AG04450 (cell line): Measurements from ENCODE around the gene PEX26. TPM values are rescaled to one million over a fixed set of nuclear protein-coding genes. Genes with fewer than 3 reads are reported as not detected.
A peak's percentile ranks its signal among the peaks of the same experiment; 100 is the strongest.
"Not testable (repeated sequence)": the region's sequence is repeated elsewhere in the genome, so short reads cannot be mapped to it uniquely, and the experiment has no call there.

ENCODE experiments used
- CTCF ChIA-PET: fragments of 300-600, 350-600 bp; formaldehyde crosslinking; extraction: SDS; loops from one replicate; lab custom pipeline; 2022; ENCODE audit warnings: antibody characterized with exemption, inconsistent platforms; lab: Charles Lee
- POLR2A ChIA-PET: fragments of 350-600 bp; formaldehyde crosslinking; extraction: SDS; loops from one replicate; lab custom pipeline; 2021; ENCODE audit warnings: antibody characterized with exemption, inconsistent platforms; lab: Yijun Ruan, JAX
- DNase-seq: peaks from one replicate; pipeline ENCODE4 v3.0.0-alpha.2; 2011; ENCODE audit warnings: low read depth, low spot score
- H3K27ac ChIP-seq: one replicate; pipeline ENCODE4 v1.5.1; 2012; ENCODE audit warnings: low read depth, low read length, control low read depth
- H3K27me3 ChIP-seq: one replicate; pipeline ENCODE4 v1.6.0; 2012; ENCODE audit warnings: low read length; ENCODE audit not compliant: control insufficient read depth, insufficient read depth
- H3K4me3 ChIP-seq: 2 replicates; pipeline ENCODE4 v1.5.1; 2011; ENCODE audit warnings: mild to moderate bottlenecking, low read depth, low read length, control low read depth
- H3K9me3 ChIP-seq: 2 replicates; pipeline ENCODE4 v1.5.1; 2012; ENCODE audit warnings: low read length; ENCODE audit not compliant: control insufficient read depth, insufficient read depth
- polyA plus RNA-seq: library from polyadenylated mRNA; depleted of rRNA; stranded (reverse); fragments of >200 nt; gene quantifications from 2 replicates; pipeline ENCODE4 v1.2.3, GENCODE V29; 2011
- TF ChIP-seq, protein P1 (sequence below): IDR thresholded peaks from 2 replicates; pipeline ENCODE4 v1.5.1; 2011; ENCODE audit warnings: low read depth, low read length, control low read depth, inconsistent platforms

Gene PEX26
- polyA plus RNA-seq, 1 experiment = 20.8 TPM

- Histone ChIP-seq H3K27ac (no peak overlapping the region), H3K27me3 (no peaks in the 10 kb centered on the region), H3K4me3 (no peak overlapping the region), H3K9me3 (no peaks in the 10 kb centered on the region)
- ChIA-PET CTCF (interaction anchor here (0.6 kb wide), 1 partner anchor 144 kb away, joined by 3 read pairs; no protein-coding TSS in a partner anchor), POLR2A (no interaction called here)
- TF ChIP-seq, protein P1, sequence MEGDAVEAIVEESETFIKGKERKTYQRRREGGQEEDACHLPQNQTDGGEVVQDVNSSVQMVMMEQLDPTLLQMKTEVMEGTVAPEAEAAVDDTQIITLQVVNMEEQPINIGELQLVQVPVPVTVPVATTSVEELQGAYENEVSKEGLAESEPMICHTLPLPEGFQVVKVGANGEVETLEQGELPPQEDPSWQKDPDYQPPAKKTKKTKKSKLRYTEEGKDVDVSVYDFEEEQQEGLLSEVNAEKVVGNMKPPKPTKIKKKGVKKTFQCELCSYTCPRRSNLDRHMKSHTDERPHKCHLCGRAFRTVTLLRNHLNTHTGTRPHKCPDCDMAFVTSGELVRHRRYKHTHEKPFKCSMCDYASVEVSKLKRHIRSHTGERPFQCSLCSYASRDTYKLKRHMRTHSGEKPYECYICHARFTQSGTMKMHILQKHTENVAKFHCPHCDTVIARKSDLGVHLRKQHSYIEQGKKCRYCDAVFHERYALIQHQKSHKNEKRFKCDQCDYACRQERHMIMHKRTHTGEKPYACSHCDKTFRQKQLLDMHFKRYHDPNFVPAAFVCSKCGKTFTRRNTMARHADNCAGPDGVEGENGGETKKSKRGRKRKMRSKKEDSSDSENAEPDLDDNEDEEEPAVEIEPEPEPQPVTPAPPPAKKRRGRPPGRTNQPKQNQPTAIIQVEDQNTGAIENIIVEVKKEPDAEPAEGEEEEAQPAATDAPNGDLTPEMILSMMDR = no peak
- no peak for DNase-seq
Measured at GRCh38 chr22:18050065-18050464, 27.7 kb upstream of the PEX26 start.

GRCh38 chr22:18051113-18051512 is 26.7 kb upstream of the PEX26 start:
- H3K9me3 ChIP-seq, DNase-seq, H3K27ac ChIP-seq, CTCF ChIA-PET, H3K4me3 ChIP-seq, H3K27me3 ChIP-seq: not testable (repeated sequence)
- POLR2A ChIA-PET = interaction anchor here (0.6 kb wide), 1 partner anchor 13 kb away, joined by 15 read pairs; no protein-coding TSS in a partner anchor

GRCh38 chr22:18053216-18053946 is 24.4 kb upstream of the PEX26 start:
- CTCF ChIA-PET, H3K4me3 ChIP-seq, DNase-seq, H3K27me3 ChIP-seq, H3K27ac ChIP-seq, H3K9me3 ChIP-seq: not testable (repeated sequence)
- POLR2A ChIA-PET = interaction anchor here (0.6 kb wide), 1 partner anchor 300 kb away, joined by 6 read pairs; no protein-coding TSS in a partner anchor

- H3K9me3 ChIP-seq = no peaks in the 10 kb centered on the region
- TF ChIP-seq, protein P1 = no peak
- no peak for DNase-seq
- ChIA-PET POLR2A (interaction anchor here (1.3 to 2.2 kb wide), 2 partner anchors 22 to 24 kb away, joined by 3 to 6 read pairs; no protein-coding TSS in a partner anchor), CTCF (interaction anchor here (0.6 to 3.4 kb wide), 2 partner anchors 20 to 22 kb away, joined by 3 to 26 read pairs; no protein-coding TSS in a partner anchor)
- peak overlapping the region; percentile 81 for H3K27ac ChIP-seq
- H3K27me3 ChIP-seq = no peaks in the 10 kb centered on the region
- no peak overlapping the region for H3K4me3 ChIP-seq
Measured at GRCh38 chr22:18055619-18056160, 22.1 kb upstream of the PEX26 start.

- Histone ChIP-seq H3K27me3 (no peaks in the 10 kb centered on the region), H3K27ac (peak overlapping the region; percentile 81), H3K9me3 (no peaks in the 10 kb centered on the region), H3K4me3 (no peak overlapping the region)
- CTCF ChIA-PET = interaction anchor here (0.6 to 3.4 kb wide), 2 partner anchors 20 to 22 kb away, joined by 3 to 26 read pairs; no protein-coding TSS in a partner anchor
- TF ChIP-seq, protein P1 = no peak
- DNase-seq = no peak
- POLR2A ChIA-PET = interaction anchor here (1.3 to 2.2 kb wide), 2 partner anchors 23 to 24 kb away, joined by 3 to 6 read pairs; no protein-coding TSS in a partner anchor
Measured at GRCh38 chr22:18056161-18056666, 21.6 kb upstream of the PEX26 start.
